ENCODE measurements around the gene CDKAL1. TPM values are rescaled to one million over a fixed set of nuclear protein-coding genes. Genes with fewer than 3 reads are reported as not detected.

Gene CDKAL1
- total RNA-seq, 1 donor from 2014 or later: 11.9 TPM

DNA sequence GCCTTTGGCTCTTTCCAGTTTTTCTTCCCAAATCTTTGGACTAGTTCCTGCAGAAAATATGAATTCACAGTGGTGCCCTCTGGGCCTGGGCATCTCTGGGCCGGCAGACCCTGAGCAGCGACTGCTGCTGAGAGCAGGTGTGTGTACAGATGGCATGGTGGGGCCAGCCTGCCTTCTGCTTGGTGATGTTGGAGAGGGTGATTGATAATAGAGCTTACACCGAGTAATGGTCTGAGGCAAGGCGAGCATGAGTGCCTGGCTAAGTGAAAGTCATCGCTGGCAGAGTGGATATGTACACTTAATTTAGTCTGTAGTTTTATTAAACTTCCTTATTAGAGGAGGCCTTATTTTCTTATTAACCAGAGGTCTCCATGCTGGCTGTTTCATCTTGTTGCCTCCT lies 156.9 kb downstream of the CDKAL1 start:
- H3K9me3 ChIP-seq: no peaks in the 10 kb centered on the region
- TF ChIP-seq, protein P1, sequence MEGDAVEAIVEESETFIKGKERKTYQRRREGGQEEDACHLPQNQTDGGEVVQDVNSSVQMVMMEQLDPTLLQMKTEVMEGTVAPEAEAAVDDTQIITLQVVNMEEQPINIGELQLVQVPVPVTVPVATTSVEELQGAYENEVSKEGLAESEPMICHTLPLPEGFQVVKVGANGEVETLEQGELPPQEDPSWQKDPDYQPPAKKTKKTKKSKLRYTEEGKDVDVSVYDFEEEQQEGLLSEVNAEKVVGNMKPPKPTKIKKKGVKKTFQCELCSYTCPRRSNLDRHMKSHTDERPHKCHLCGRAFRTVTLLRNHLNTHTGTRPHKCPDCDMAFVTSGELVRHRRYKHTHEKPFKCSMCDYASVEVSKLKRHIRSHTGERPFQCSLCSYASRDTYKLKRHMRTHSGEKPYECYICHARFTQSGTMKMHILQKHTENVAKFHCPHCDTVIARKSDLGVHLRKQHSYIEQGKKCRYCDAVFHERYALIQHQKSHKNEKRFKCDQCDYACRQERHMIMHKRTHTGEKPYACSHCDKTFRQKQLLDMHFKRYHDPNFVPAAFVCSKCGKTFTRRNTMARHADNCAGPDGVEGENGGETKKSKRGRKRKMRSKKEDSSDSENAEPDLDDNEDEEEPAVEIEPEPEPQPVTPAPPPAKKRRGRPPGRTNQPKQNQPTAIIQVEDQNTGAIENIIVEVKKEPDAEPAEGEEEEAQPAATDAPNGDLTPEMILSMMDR (IDR thresholded peaks at IDR 0.05): no peak
- DNase-seq (ENCODE audit: low spot score in 2 of 2): no peak
- no peaks in the 10 kb centered on the region for H3K27me3 ChIP-seq
- no peaks in the 10 kb centered on the region for H3K4me1 ChIP-seq
- no peak overlapping the region for H3K4me3 ChIP-seq
- no peak overlapping the region for H3K27ac ChIP-seq
- no peaks in the 10 kb centered on the region for H3K36me3 ChIP-seq
- intact Hi-C loops (cut with DNase I): no loop called here

DNA sequence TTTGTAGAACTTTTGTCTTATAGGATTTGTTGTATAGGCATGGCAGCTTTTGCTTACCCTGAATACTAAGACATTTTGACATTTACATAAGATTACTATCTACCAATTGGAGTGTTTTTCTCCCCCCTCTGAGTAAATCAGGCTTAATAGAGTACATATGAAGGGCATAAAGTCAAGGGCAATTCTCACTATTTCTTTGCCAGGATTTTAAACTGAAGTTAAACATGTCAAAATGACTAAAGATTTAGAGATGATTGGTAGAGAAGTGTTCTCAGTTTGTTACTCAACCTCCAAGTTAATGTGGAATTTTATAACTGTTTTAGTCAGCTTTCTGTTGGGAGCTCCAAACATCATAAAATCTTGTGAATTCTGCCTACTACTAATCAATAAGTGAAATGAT lies 157.8 kb downstream of the CDKAL1 start:
- H3K4me1 ChIP-seq: no peaks in the 10 kb centered on the region
- intact Hi-C loops (cut with DNase I): no loop called here

GRCh38 chr6:20693466-20694063 lies 159.3 kb downstream of the CDKAL1 start:
- Histone ChIP-seq H3K27ac (no peak overlapping the region), H3K4me1 (no peaks in the 10 kb centered on the region), H3K36me3 (no peaks in the 10 kb centered on the region), H3K27me3 (no peaks in the 10 kb centered on the region), H3K4me3 (no peak overlapping the region), H3K9me3 (no peaks in the 10 kb centered on the region)
- DNase-seq (ENCODE audit: low spot score in 2 of 2): no peak
- intact Hi-C loops (cut with DNase I): no loop called here
- TF ChIP-seq, protein P1 (IDR thresholded peaks at IDR 0.05): no peak

More for the DNA sequence above, 157.8 kb downstream of the CDKAL1 start:
- Histone ChIP-seq H3K4me3 (no peak overlapping the region), H3K36me3 (no peaks in the 10 kb centered on the region), H3K9me3 (no peaks in the 10 kb centered on the region), H3K27me3 (no peaks in the 10 kb centered on the region), H3K27ac (no peak overlapping the region)
- no peak for DNase-seq (ENCODE audit: low spot score in 2 of 2)
- TF ChIP-seq, protein P1 (IDR thresholded peaks at IDR 0.05): no peak

DNA sequence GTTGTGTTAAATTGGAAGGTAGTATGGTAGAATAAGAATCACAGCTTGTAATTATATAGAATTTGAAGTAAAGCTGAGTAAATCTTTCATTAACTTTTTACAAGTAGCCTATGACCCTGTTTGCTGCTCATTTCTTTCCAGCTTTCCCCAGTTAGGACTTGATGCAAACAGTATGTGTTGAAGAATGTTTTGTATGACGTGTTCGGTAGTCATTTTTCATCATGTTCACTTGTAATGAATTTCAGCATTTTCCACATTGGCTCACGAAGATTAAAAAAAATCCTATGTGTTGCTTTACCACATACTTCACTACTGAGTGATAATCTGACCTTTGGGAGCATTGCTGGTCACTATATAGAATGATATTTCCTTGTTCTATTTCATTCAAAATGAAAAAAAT lies 162.4 kb downstream of the CDKAL1 start:
- no peaks in the 10 kb centered on the region for H3K27me3 ChIP-seq
- H3K9me3 ChIP-seq: no peaks in the 10 kb centered on the region
- no peak overlapping the region for H3K27ac ChIP-seq
- H3K4me3 ChIP-seq: no peak overlapping the region
- TF ChIP-seq, protein P1 (IDR thresholded peaks at IDR 0.05): no peak
- intact Hi-C loops (cut with DNase I): no loop called here
- H3K4me1 ChIP-seq: no peaks in the 10 kb centered on the region
- no peaks in the 10 kb centered on the region for H3K36me3 ChIP-seq
- no peak for DNase-seq (ENCODE audit: low spot score in 2 of 2)

DNA sequence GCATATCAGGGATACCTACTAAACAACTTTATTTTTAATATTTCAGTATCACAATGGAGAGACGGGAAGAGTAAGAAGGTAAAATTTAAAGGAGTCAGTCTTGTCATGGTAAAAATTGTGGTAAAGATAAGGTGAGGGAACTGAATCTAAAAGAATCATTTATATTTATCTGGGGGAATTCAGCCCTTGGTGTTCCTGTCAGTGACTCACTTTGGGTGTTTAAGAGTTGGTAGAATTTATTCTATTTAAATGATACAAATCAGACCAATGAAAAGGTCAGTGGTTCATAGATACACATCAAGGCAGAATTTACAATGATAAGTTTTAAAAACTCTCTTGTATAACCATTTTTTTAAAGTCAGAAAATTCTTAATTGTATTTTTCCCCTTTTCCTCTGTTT lies 164.4 kb downstream of the CDKAL1 start:
- Histone ChIP-seq H3K36me3 (no peaks in the 10 kb centered on the region), H3K9me3 (no peaks in the 10 kb centered on the region), H3K4me3 (no peak overlapping the region), H3K27ac (no peak overlapping the region), H3K4me1 (no peaks in the 10 kb centered on the region), H3K27me3 (no peaks in the 10 kb centered on the region)
- DNase-seq (ENCODE audit: low spot score in 2 of 2): no peak
- TF ChIP-seq, protein P1 (IDR thresholded peaks at IDR 0.05): no peak
- intact Hi-C loops (cut with DNase I): no loop called here

GRCh38 chr6:20699402-20699801 lies 165.1 kb downstream of the CDKAL1 start:
- TF ChIP-seq, protein P1 (IDR thresholded peaks at IDR 0.05): no peak
- intact Hi-C loops (cut with DNase I): no loop called here
- H3K27me3 ChIP-seq: no peaks in the 10 kb centered on the region
- H3K9me3 ChIP-seq: no peaks in the 10 kb centered on the region
- no peak for DNase-seq (ENCODE audit: low spot score in 2 of 2)
- H3K4me1 ChIP-seq: no peaks in the 10 kb centered on the region
- no peak overlapping the region for H3K4me3 ChIP-seq
- no peaks in the 10 kb centered on the region for H3K36me3 ChIP-seq
- H3K27ac ChIP-seq: no peak overlapping the region

Data from ascending aorta (tissue), 2 donors.